Duodenal mucosa (tissue), 2 donors: ENCODE data around the gene CHIT1.

ENCODE experiments used
- H3K27ac ChIP-seq: one replicate; pipeline ENCODE4 v1.7.0; 2013; ENCODE audit warnings: low read depth, low read length
- H3K27me3 ChIP-seq, 2 donors: one replicate each; pipeline ENCODE4 v1.7.0; 2013; ENCODE audit warnings: low read length in 2 of 2, control low read depth in 1 of 2; ENCODE audit not compliant: insufficient read depth in 2 of 2, control insufficient read depth in 1 of 2
- H3K36me3 ChIP-seq, 2 donors: one replicate each; pipeline ENCODE4 v1.7.0; 2013; ENCODE audit warnings: low read length in 2 of 2, control low read depth in 1 of 2; ENCODE audit not compliant: insufficient read depth in 2 of 2, control insufficient read depth in 1 of 2
- H3K4me1 ChIP-seq, 2 donors: one replicate each; pipeline ENCODE4 v1.7.0; 2013; ENCODE audit warnings: low read length in 2 of 2, control low read depth in 1 of 2; ENCODE audit not compliant: insufficient read depth in 2 of 2, control insufficient read depth in 1 of 2
- H3K4me3 ChIP-seq, 2 donors: one replicate each; pipeline ENCODE4 v1.7.0; 2013; ENCODE audit warnings: low read length in 2 of 2, low read depth in 1 of 2
- H3K9ac ChIP-seq, 2 donors: one replicate each; pipeline ENCODE4 v1.7.0; 2013; ENCODE audit warnings: low read length in 2 of 2, low read depth in 1 of 2
- H3K9me3 ChIP-seq, 2 donors: one replicate each; pipeline ENCODE4 v1.7.0; 2013; ENCODE audit warnings: low read length in 2 of 2, control low read depth in 1 of 2; ENCODE audit not compliant: control insufficient read depth in 1 of 2

CHIT1 gene

GRCh38 chr1:203196371-203196770 is 33.1 kb downstream of the CHIT1 start:
- Histone ChIP-seq H3K27me3 (no peaks in the 10 kb centered on the region), H3K27ac (no peak overlapping the region), H3K9ac (no peak overlapping the region), H3K36me3 (no peaks in the 10 kb centered on the region), H3K4me1 (peaks cover 3 to 6% of the 10 kb centered on the region in 2 donors), H3K9me3 (no peaks in the 10 kb centered on the region), H3K4me3 (no peak overlapping the region)

- Histone ChIP-seq H3K36me3 (no peaks in the 10 kb centered on the region), H3K9ac (no peak overlapping the region), H3K27me3 (peaks cover 0 to 3% of the 10 kb centered on the region in 2 donors), H3K4me3 (no peak overlapping the region), H3K4me1 (peaks cover 0 to 5% of the 10 kb centered on the region in 2 donors), H3K9me3 (no peaks in the 10 kb centered on the region), H3K27ac (no peak overlapping the region)
These were observed 38.5 kb downstream of the CHIT1 start for GRCh38 chr1:203190949-203191348.

- H3K4me3 ChIP-seq, result no peak overlapping the region
- H3K36me3 ChIP-seq, result no peaks in the 10 kb centered on the region
- peaks cover 0 to 2% of the 10 kb centered on the region in 2 donors for H3K4me1 ChIP-seq
- no peak overlapping the region for H3K27ac ChIP-seq
- H3K9ac ChIP-seq, result no peak overlapping the region
- H3K9me3 ChIP-seq, result no peaks in the 10 kb centered on the region
- H3K27me3 ChIP-seq, result peaks cover 0 to 3% of the 10 kb centered on the region in 2 donors
These were observed 39.5 kb downstream of the CHIT1 start for GRCh38 chr1:203189951-203190352.

- no peak overlapping the region for H3K9ac ChIP-seq
- H3K9me3 ChIP-seq, result no peaks in the 10 kb centered on the region
- H3K4me1 ChIP-seq, result peaks cover 0 to 2% of the 10 kb centered on the region in 2 donors
- no peak overlapping the region for H3K27ac ChIP-seq
- H3K27me3 ChIP-seq, result peaks cover 0 to 3% of the 10 kb centered on the region in 2 donors
- H3K36me3 ChIP-seq, result no peaks in the 10 kb centered on the region
- no peak overlapping the region for H3K4me3 ChIP-seq
These were observed 40.7 kb downstream of the CHIT1 start for GRCh38 chr1:203188686-203189232.

- H3K9ac ChIP-seq, result no peak overlapping the region
- no peak overlapping the region for H3K4me3 ChIP-seq
- H3K36me3 ChIP-seq, result no peaks in the 10 kb centered on the region
- no peak overlapping the region for H3K27ac ChIP-seq
- peaks cover 0 to 2% of the 10 kb centered on the region in 2 donors for H3K4me1 ChIP-seq
- peaks cover 0 to 3% of the 10 kb centered on the region in 2 donors for H3K27me3 ChIP-seq
- no peaks in the 10 kb centered on the region for H3K9me3 ChIP-seq
These were observed 41.7 kb downstream of the CHIT1 start for GRCh38 chr1:203187689-203188264.

GRCh38 chr1:203187304-203187685 is 42.2 kb downstream of the CHIT1 start:
- no peak overlapping the region for H3K9ac ChIP-seq
- H3K4me1 ChIP-seq, result peaks cover 0 to 2% of the 10 kb centered on the region in 2 donors
- no peaks in the 10 kb centered on the region for H3K36me3 ChIP-seq
- H3K9me3 ChIP-seq, result no peaks in the 10 kb centered on the region
- H3K27me3 ChIP-seq, result peaks cover 0 to 3% of the 10 kb centered on the region in 2 donors
- no peak overlapping the region for H3K27ac ChIP-seq
- no peak overlapping the region for H3K4me3 ChIP-seq

GRCh38 chr1:203186446-203187303 is 42.8 kb downstream of the CHIT1 start, which contains the start of gene CHI3L1:
Gene CHI3L1 (minus strand): TSS chr1:203186704. CDS start chr1:203186623, 81 bp downstream.
- H3K36me3 ChIP-seq, result no peaks in the 10 kb centered on the region
- no peak within 1 kb of the TSS for H3K4me3 ChIP-seq
- no peak within 1 kb of the TSS for H3K27ac ChIP-seq
- peaks cover 0 to 3% of the 10 kb centered on the region in 2 donors for H3K27me3 ChIP-seq
- H3K9ac ChIP-seq, result no peak within 1 kb of the TSS
- H3K9me3 ChIP-seq, result no peaks in the 10 kb centered on the region
- H3K4me1 ChIP-seq, result peaks cover 0 to 2% of the 10 kb centered on the region in 2 donors

- no peak overlapping the region for H3K27ac ChIP-seq
- H3K9me3 ChIP-seq, result no peaks in the 10 kb centered on the region
- H3K36me3 ChIP-seq, result no peaks in the 10 kb centered on the region
- no peak overlapping the region for H3K9ac ChIP-seq
- H3K4me3 ChIP-seq, result no peak overlapping the region
- H3K4me1 ChIP-seq, result peaks cover 0 to 2% of the 10 kb centered on the region in 2 donors
- peaks cover 0 to 3% of the 10 kb centered on the region in 2 donors for H3K27me3 ChIP-seq
These were observed 43.4 kb downstream of the CHIT1 start for GRCh38 chr1:203186091-203186445.

GRCh38 chr1:203185585-203185984 is 43.9 kb downstream of the CHIT1 start:
- peaks cover 0 to 3% of the 10 kb centered on the region in 2 donors for H3K27me3 ChIP-seq
- H3K27ac ChIP-seq, result no peak overlapping the region
- no peak overlapping the region for H3K4me3 ChIP-seq
- no peaks in the 10 kb centered on the region for H3K36me3 ChIP-seq
- H3K9me3 ChIP-seq, result no peaks in the 10 kb centered on the region
- H3K9ac ChIP-seq, result no peak overlapping the region
- H3K4me1 ChIP-seq, result peaks cover 0 to 2% of the 10 kb centered on the region in 2 donors

GRCh38 chr1:203185061-203185461 is 44.4 kb downstream of the CHIT1 start:
- Histone ChIP-seq H3K36me3 (no peaks in the 10 kb centered on the region), H3K27me3 (peaks cover 0 to 3% of the 10 kb centered on the region in 2 donors), H3K9ac (no peak overlapping the region), H3K4me1 (peaks cover 0 to 2% of the 10 kb centered on the region in 2 donors), H3K4me3 (no peak overlapping the region), H3K27ac (no peak overlapping the region), H3K9me3 (no peaks in the 10 kb centered on the region)
